DND-41 (cell line): ENCODE measurements around the gene ZDHHC7.
"Not testable (repeated sequence)": the region's sequence is repeated elsewhere in the genome, so short reads cannot be mapped to it uniquely, and the experiment has no call there.

ENCODE experiments used
- EZH2 ChIP-seq: IDR thresholded peaks from 3 replicates; pipeline ENCODE4 v1.6.1; 2012; ENCODE audit warnings: borderline replicate concordance, low read depth, mild to moderate bottlenecking, moderate library complexity, low read length, inconsistent platforms; ENCODE audit not compliant: severe bottlenecking
- TF ChIP-seq, protein P1 (sequence below): IDR thresholded peaks from 2 replicates; pipeline ENCODE4 v1.5.1; 2012; ENCODE audit warnings: borderline replicate concordance, low read length, moderate library complexity, mild to moderate bottlenecking; ENCODE audit not compliant: poor library complexity, severe bottlenecking; ENCODE audit errors: extremely low read depth

DNA sequence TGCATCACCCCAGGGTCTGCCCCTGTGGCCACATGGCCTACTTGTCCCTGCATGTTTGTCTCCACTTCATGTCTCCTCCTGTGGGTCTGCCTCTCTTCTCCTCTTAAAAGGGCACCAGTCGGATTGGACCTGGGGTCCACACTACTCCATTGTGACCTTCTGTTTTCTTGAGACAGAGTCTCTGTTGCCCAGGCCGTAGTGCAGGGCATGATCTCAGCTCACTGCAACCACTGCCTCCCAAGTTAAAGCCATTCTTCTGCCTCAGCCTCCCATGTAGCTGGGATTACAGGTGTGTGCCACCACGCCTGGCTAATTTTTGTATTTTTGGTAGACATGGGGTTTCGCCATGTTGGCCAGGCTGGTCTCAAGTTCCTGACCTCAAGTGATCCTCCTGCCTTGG is 20.9 kb upstream of the ZDHHC7 start:
- TF ChIP-seq, protein P1, sequence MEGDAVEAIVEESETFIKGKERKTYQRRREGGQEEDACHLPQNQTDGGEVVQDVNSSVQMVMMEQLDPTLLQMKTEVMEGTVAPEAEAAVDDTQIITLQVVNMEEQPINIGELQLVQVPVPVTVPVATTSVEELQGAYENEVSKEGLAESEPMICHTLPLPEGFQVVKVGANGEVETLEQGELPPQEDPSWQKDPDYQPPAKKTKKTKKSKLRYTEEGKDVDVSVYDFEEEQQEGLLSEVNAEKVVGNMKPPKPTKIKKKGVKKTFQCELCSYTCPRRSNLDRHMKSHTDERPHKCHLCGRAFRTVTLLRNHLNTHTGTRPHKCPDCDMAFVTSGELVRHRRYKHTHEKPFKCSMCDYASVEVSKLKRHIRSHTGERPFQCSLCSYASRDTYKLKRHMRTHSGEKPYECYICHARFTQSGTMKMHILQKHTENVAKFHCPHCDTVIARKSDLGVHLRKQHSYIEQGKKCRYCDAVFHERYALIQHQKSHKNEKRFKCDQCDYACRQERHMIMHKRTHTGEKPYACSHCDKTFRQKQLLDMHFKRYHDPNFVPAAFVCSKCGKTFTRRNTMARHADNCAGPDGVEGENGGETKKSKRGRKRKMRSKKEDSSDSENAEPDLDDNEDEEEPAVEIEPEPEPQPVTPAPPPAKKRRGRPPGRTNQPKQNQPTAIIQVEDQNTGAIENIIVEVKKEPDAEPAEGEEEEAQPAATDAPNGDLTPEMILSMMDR, result not testable (repeated sequence)
- TF ChIP-seq EZH2, result not testable (repeated sequence)
